H9 (cell line): ENCODE measurements around the gene MIPEP. TPM values are rescaled to one million over a fixed set of nuclear protein-coding genes. Genes with fewer than 3 reads are reported as not detected.

ENCODE experiments used
- DNase-seq: peaks from one replicate; pipeline ENCODE4 v3.0.0-alpha.2; 2017
- H2AFZ ChIP-seq: one replicate; pipeline ENCODE4 v1.6.1; 2013; ENCODE audit warnings: mild to moderate bottlenecking, low read length, control low read depth, moderate library complexity
- H2AK5ac ChIP-seq: 2 replicates; pipeline ENCODE4 v1.6.1; 2013; ENCODE audit warnings: low read length, control low read depth, mixed read lengths; ENCODE audit not compliant: insufficient read length
- H2BK120ac ChIP-seq: one replicate; pipeline ENCODE4 v1.6.1; 2013; ENCODE audit warnings: low read depth, mild to moderate bottlenecking, low read length, control low read depth, inconsistent platforms; ENCODE audit not compliant: poor library complexity, severe bottlenecking
- H2BK12ac ChIP-seq: 2 replicates; pipeline ENCODE4 v1.6.1; 2013; ENCODE audit warnings: low read length, control low read depth, mixed read lengths, low read depth; ENCODE audit not compliant: insufficient read length
- H2BK15ac ChIP-seq: 2 replicates; pipeline ENCODE4 v1.6.1; 2013; ENCODE audit warnings: low read depth, low read length, control low read depth
- H2BK20ac ChIP-seq: one replicate; pipeline ENCODE4 v1.6.1; 2013; ENCODE audit warnings: low read depth, mild to moderate bottlenecking, low read length, control low read depth, inconsistent platforms; ENCODE audit not compliant: poor library complexity, severe bottlenecking
- H2BK5ac ChIP-seq: 2 replicates; pipeline ENCODE4 v1.6.1; 2013; ENCODE audit warnings: low read length, control low read depth, mixed read lengths; ENCODE audit not compliant: insufficient read length
- H3K14ac ChIP-seq: 2 replicates; pipeline ENCODE4 v1.6.1; 2013; ENCODE audit warnings: low read length, control low read depth; ENCODE audit not compliant: insufficient read depth
- H3K18ac ChIP-seq: 2 replicates; pipeline ENCODE4 v1.6.1; 2013; ENCODE audit warnings: low read depth, mild to moderate bottlenecking, mixed read lengths, low read length, control low read depth; ENCODE audit not compliant: insufficient read length
- H3K23ac ChIP-seq: 2 replicates; pipeline ENCODE4 v1.6.1; 2013; ENCODE audit warnings: low read length, control low read depth, mixed read lengths, low read depth; ENCODE audit not compliant: insufficient read length
- H3K23me2 ChIP-seq: 2 replicates; pipeline ENCODE4 v1.6.1; 2013; ENCODE audit warnings: low read depth, mild to moderate bottlenecking, mixed read lengths, low read length, control low read depth; ENCODE audit not compliant: insufficient read length, poor library complexity, severe bottlenecking
- H3K27ac ChIP-seq: 2 replicates; pipeline ENCODE4 v1.5.1; 2013; ENCODE audit warnings: low read length, control low read depth, mixed read lengths, low read depth; ENCODE audit not compliant: insufficient read length
- H3K27me3 ChIP-seq: 2 replicates; pipeline ENCODE4 v1.6.1; 2013; ENCODE audit warnings: low read length, control low read depth, inconsistent platforms; ENCODE audit not compliant: insufficient read depth
- H3K4ac ChIP-seq: 2 replicates; pipeline ENCODE4 v1.6.1; 2013; ENCODE audit warnings: low read depth, mild to moderate bottlenecking, control low read depth, inconsistent platforms, low read length, moderate library complexity
- H3K4me1 ChIP-seq: 2 replicates; pipeline ENCODE4 v1.6.1; 2013; ENCODE audit warnings: low read length, control low read depth, inconsistent platforms; ENCODE audit not compliant: insufficient read depth
- H3K4me2 ChIP-seq: 2 replicates; pipeline ENCODE4 v1.6.1; 2013; ENCODE audit warnings: low read length, control low read depth, mixed read lengths; ENCODE audit not compliant: insufficient read length, insufficient read depth
- H3K56ac ChIP-seq: 2 replicates; pipeline ENCODE4 v1.6.1; 2013; ENCODE audit warnings: low read depth, mild to moderate bottlenecking, mixed read lengths, low read length, control low read depth; ENCODE audit not compliant: insufficient read length
- H3K79me1 ChIP-seq: 2 replicates; pipeline ENCODE4 v1.6.1; 2013; ENCODE audit warnings: low read depth, mild to moderate bottlenecking, moderate library complexity, low read length, control low read depth, inconsistent platforms; ENCODE audit not compliant: insufficient read depth, poor library complexity, severe bottlenecking
- H3K79me2 ChIP-seq: 2 replicates; pipeline ENCODE4 v1.6.1; 2013; ENCODE audit warnings: low read length, control low read depth, inconsistent platforms; ENCODE audit not compliant: insufficient read depth
- H3K9ac ChIP-seq: 2 replicates; pipeline ENCODE4 v1.6.1; 2013; ENCODE audit warnings: low read length, control low read depth, mixed read lengths; ENCODE audit not compliant: insufficient read length; ENCODE audit errors: extremely low read depth
- H3K9me3 ChIP-seq: one replicate; pipeline ENCODE4 v1.6.1; 2013; ENCODE audit warnings: low read depth, low read length, inconsistent platforms; ENCODE audit not compliant: control insufficient read depth
- H3T11ph ChIP-seq: one replicate; pipeline ENCODE4 v1.6.1; 2013; ENCODE audit warnings: mild to moderate bottlenecking, low read length, control low read depth, inconsistent platforms
- H4K20me1 ChIP-seq: one replicate; pipeline ENCODE4 v1.6.1; 2013; ENCODE audit not compliant: control insufficient read depth, insufficient read length, insufficient read depth
- H4K5ac ChIP-seq: 2 replicates; pipeline ENCODE4 v1.6.1; 2013; ENCODE audit warnings: low read depth, mild to moderate bottlenecking, mixed read lengths, low read length, control low read depth; ENCODE audit not compliant: insufficient read length
- H4K8ac ChIP-seq: replicated peaks from 2 replicates; pipeline ENCODE4 v1.6.1; 2013; ENCODE audit warnings: low read length, control low read depth, mixed read lengths, low read depth; ENCODE audit not compliant: insufficient read length
- H4K91ac ChIP-seq: 2 replicates; pipeline ENCODE4 v1.6.1; 2013; ENCODE audit warnings: low read depth, mild to moderate bottlenecking, moderate library complexity, mixed read lengths, low read length, control low read depth; ENCODE audit not compliant: insufficient read length
- H3K27ac Mint-ChIP-seq, 3 experiments: 2 replicates in 2 of 3; 3 replicates in 1 of 3; pipeline ENCODE4 v1.8.0; 2020 to 2021; ENCODE audit warnings: mixed read lengths in 3 of 3, mild to moderate bottlenecking in 1 of 3, moderate library complexity in 1 of 3
- H3K27me3 Mint-ChIP-seq: 2 replicates; pipeline ENCODE4 v1.8.0; 2021; ENCODE audit warnings: low read depth, mild to moderate bottlenecking, moderate library complexity, mixed read lengths
- H3K36me3 Mint-ChIP-seq, 3 experiments: 2 replicates in 2 of 3; 3 replicates in 1 of 3; pipeline ENCODE4 v1.8.0; 2020 to 2021; ENCODE audit warnings: low read depth in 3 of 3, mixed read lengths in 3 of 3; ENCODE audit not compliant: insufficient read depth in 1 of 3
- H3K4me1 Mint-ChIP-seq, 2 experiments: 2 replicates each; pipeline ENCODE4 v1.8.0; 2020; ENCODE audit warnings: mixed read lengths in 2 of 2
- H3K4me3 Mint-ChIP-seq, 2 experiments: 2 replicates in 1 of 2; 3 replicates in 1 of 2; pipeline ENCODE4 v1.8.0; 2020 to 2021; ENCODE audit warnings: mild to moderate bottlenecking in 2 of 2, mixed read lengths in 2 of 2, moderate library complexity in 1 of 2
- H3K9me3 Mint-ChIP-seq, 2 experiments: 2 replicates in 1 of 2; 3 replicates in 1 of 2; pipeline ENCODE4 v1.8.0; 2020; ENCODE audit warnings: mild to moderate bottlenecking in 2 of 2, mixed read lengths in 2 of 2, moderate library complexity in 1 of 2
- WGBS: extraction: QIAGEN DNeasy Blood & Tissue Kit; methylation state at CpG from one replicate; pipeline ENCODE4 v1.1.7; 2013; ENCODE audit warnings: missing lambda C conversion rate, low lambda C conversion rate, mixed read lengths; ENCODE audit not compliant: insufficient read length; ENCODE audit errors: extremely low coverage; 5-methylcytosine and 5-hydroxymethylcytosine counted together
- total RNA-seq: library from RNA; stranded (reverse); gene quantifications from 2 replicates; pipeline ENCODE4 v1.2.1, GENCODE V29; 2021
- TF ChIP-seq, protein P1 (sequence below): fragments of 200-600 bp; sonication (generic); conservative IDR thresholded peaks from 3 replicates; pipeline ENCODE4 v1.8.0; 2021; ENCODE audit warnings: antibody characterized with exemption, mild to moderate bottlenecking

Gene MIPEP
- total RNA-seq, 1 experiment from 2014 or later: 18.5 TPM

DNA sequence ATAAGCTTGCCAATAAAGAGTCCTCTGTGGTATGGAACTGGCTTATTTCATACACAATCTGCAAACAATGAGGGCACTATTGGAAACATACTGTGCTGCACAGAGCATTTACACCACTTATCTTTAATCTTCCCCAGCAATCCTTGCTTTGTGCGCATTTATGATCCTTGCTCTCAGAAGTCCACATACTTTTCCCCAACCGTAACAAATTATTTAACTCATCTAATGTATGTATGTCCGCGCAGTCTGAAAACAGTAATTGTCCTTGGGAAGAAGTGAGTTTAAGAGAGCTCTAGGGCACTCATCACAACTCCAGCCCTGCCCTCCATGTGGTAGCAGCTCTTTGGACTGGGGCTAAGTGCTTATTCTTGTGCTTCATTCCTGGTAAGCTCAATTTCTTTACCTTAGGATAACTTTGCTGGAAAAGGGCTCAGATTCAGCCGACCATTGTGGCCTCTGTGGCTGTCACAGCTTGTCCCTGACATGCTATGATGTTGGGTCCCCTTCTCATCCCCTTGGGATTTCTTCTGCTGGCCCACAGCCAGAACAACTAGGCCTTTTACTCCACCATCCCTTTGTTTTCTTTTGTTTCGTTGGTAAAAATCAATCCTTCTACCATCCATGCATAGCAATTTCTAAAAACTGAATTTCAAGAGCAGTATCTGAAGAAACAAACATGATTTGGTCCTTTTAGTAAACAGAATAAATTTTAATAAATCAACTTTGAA lies 166.3 kb downstream of the MIPEP start:
- Histone ChIP-seq H3K4me2 (no peak overlapping the region), H3T11ph (no peak overlapping the region), H2BK12ac (no peak overlapping the region), H3K4me1 (no peaks in the 10 kb centered on the region; the same call in 1 of the 2 replicates), H4K5ac (no peak overlapping the region), H3K79me2 (no peaks in the 10 kb centered on the region), H3K14ac (no peak overlapping the region), H3K23ac (no peak overlapping the region), H3K56ac (no peak overlapping the region), H3K27ac (no peak overlapping the region), H2AFZ (no peak overlapping the region), H4K20me1 (no peaks in the 10 kb centered on the region), H3K9me3 (no peaks in the 10 kb centered on the region), H3K79me1 (no peaks in the 10 kb centered on the region), H3K4ac (no peak overlapping the region), H3K23me2 (no peaks in the 10 kb centered on the region), H2BK20ac (no peak overlapping the region), H3K9ac (no peak overlapping the region), H4K91ac (no peak overlapping the region), H2BK5ac (no peak overlapping the region), H2AK5ac (no peak overlapping the region), H4K8ac (no peak overlapping the region), H2BK120ac (no peak overlapping the region), H3K27me3 (no peaks in the 10 kb centered on the region), H3K18ac (no peak overlapping the region), H2BK15ac (no peak overlapping the region)
- Mint-ChIP-seq H3K9me3 (no peaks in the 10 kb centered on the region), H3K27ac (no peak overlapping the region), H3K4me3 (no peak overlapping the region), H3K4me1 (peaks cover 16 to 17% of the 10 kb centered on the region in 2 experiments), H3K36me3 (no peaks in the 10 kb centered on the region), H3K27me3 (no peaks in the 10 kb centered on the region)
- TF ChIP-seq, protein P1, sequence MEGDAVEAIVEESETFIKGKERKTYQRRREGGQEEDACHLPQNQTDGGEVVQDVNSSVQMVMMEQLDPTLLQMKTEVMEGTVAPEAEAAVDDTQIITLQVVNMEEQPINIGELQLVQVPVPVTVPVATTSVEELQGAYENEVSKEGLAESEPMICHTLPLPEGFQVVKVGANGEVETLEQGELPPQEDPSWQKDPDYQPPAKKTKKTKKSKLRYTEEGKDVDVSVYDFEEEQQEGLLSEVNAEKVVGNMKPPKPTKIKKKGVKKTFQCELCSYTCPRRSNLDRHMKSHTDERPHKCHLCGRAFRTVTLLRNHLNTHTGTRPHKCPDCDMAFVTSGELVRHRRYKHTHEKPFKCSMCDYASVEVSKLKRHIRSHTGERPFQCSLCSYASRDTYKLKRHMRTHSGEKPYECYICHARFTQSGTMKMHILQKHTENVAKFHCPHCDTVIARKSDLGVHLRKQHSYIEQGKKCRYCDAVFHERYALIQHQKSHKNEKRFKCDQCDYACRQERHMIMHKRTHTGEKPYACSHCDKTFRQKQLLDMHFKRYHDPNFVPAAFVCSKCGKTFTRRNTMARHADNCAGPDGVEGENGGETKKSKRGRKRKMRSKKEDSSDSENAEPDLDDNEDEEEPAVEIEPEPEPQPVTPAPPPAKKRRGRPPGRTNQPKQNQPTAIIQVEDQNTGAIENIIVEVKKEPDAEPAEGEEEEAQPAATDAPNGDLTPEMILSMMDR: no peak
- DNase-seq: no peak
- no CpG with 5 or more reads among the region's 6 CpGs for WGBS
